Measurements from ENCODE around the gene THEMIS.

Gene THEMIS

GRCh38 chr6:127710668-127711067 lies 190.2 kb downstream of the THEMIS start:
- Histone ChIP-seq H3K27ac (replicated peaks) (no peak overlapping the region), H3K27me3 (ENCODE audit: insufficient read depth, poor library complexity, severe bottlenecking) (no peaks in the 10 kb centered on the region), H3K4me3 (replicated peaks; ENCODE audit: insufficient read depth, low read length) (no peak overlapping the region)
- TF ChIP-seq SPI1 (IDR thresholded peaks at IDR 0.05; ENCODE audit: borderline replicate concordance, low read depth) (no peak), GABPA (IDR thresholded peaks at IDR 0.05; ENCODE audit: low read depth) (no peak), POLR2AphosphoS5 (IDR thresholded peaks at IDR 0.05; ENCODE audit: low read depth) (no peak), CTCF (IDR thresholded peaks at IDR 0.05; ENCODE audit: insufficient read depth, low read length) (no peak), REST (IDR thresholded peaks at IDR 0.05; ENCODE audit: insufficient replicate concordance, low read depth) (no peak)
- no peak for DNase-seq (ENCODE audit: low read depth in 1 of 2, low spot score in 1 of 2)

GRCh38 chr6:127706216-127706615 lies 194.6 kb downstream of the THEMIS start:
- H3K27me3 ChIP-seq (ENCODE audit: insufficient read depth, poor library complexity, severe bottlenecking): no peaks in the 10 kb centered on the region
- TF ChIP-seq CTCF (IDR thresholded peaks at IDR 0.05; ENCODE audit: insufficient read depth, low read length): no peak
- no peak for TF ChIP-seq REST (IDR thresholded peaks at IDR 0.05; ENCODE audit: insufficient replicate concordance, low read depth)
- no peak for TF ChIP-seq POLR2AphosphoS5 (IDR thresholded peaks at IDR 0.05; ENCODE audit: low read depth)
- no peak for TF ChIP-seq SPI1 (IDR thresholded peaks at IDR 0.05; ENCODE audit: borderline replicate concordance, low read depth)
- TF ChIP-seq GABPA (IDR thresholded peaks at IDR 0.05; ENCODE audit: low read depth): no peak
- H3K27ac ChIP-seq (replicated peaks): no peak overlapping the region
- no peak overlapping the region for H3K4me3 ChIP-seq (replicated peaks; ENCODE audit: insufficient read depth, low read length)
- DNase-seq (ENCODE audit: low read depth in 1 of 2, low spot score in 1 of 2): no peak

GRCh38 chr6:127695108-127695507 lies 205.8 kb downstream of the THEMIS start:
- Histone ChIP-seq H3K27me3 (ENCODE audit: insufficient read depth, poor library complexity, severe bottlenecking) (no peaks in the 10 kb centered on the region), H3K4me3 (replicated peaks; ENCODE audit: insufficient read depth, low read length) (no peak overlapping the region), H3K27ac (replicated peaks) (no peak overlapping the region)
- TF ChIP-seq GABPA (IDR thresholded peaks at IDR 0.05; ENCODE audit: low read depth): no peak
- TF ChIP-seq SPI1 (IDR thresholded peaks at IDR 0.05; ENCODE audit: borderline replicate concordance, low read depth): no peak
- TF ChIP-seq REST (IDR thresholded peaks at IDR 0.05; ENCODE audit: insufficient replicate concordance, low read depth): no peak
- TF ChIP-seq POLR2AphosphoS5 (IDR thresholded peaks at IDR 0.05; ENCODE audit: low read depth): no peak
- no peak for TF ChIP-seq CTCF (IDR thresholded peaks at IDR 0.05; ENCODE audit: insufficient read depth, low read length)
- DNase-seq (ENCODE audit: low read depth in 1 of 2, low spot score in 1 of 2): no peak

All from HL-60 (cell line).